ENCODE measurements around the gene ATP1A3. TPM values are rescaled to one million over a fixed set of nuclear protein-coding genes. Genes with fewer than 3 reads are reported as not detected.

The ATP1A3 gene
- total RNA-seq, 1 experiment from 2014 or later, result not detected

DNA sequence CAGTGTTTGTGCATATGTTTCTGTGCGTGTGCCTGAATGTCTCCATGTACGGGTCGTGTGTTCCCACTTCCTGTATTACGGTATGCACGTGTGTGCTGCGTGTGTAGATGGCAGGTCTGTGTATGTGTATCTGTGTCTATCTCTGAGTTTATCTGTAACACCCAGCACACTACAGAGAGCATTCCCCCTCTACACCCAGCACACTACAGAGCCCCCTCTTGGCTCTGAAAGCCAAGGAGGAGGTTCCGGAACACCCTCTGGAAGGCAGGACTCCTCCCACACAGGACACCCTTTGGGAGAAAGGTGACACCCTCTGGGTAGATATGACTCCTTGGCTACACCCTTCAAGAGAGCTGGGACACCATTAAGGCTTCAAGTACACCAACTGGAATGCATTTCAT lies 63.7 kb downstream of the ATP1A3 start:
- Mint-ChIP-seq H3K27me3 (ENCODE audit: insufficient read depth, unreplicated experiment) (peaks cover 33% of the 10 kb centered on the region), H3K36me3 (ENCODE audit: insufficient read depth, unreplicated experiment) (peaks cover 2% of the 10 kb centered on the region), H3K4me3 (ENCODE audit: unreplicated experiment) (no peak overlapping the region), H3K27ac (ENCODE audit: low read depth, unreplicated experiment) (no peak overlapping the region), H3K4me1 (ENCODE audit: insufficient read depth, unreplicated experiment) (peaks cover 14% of the 10 kb centered on the region), H3K9me3 (ENCODE audit: unreplicated experiment) (no peaks in the 10 kb centered on the region)
- intact Hi-C loops (cut with micrococcal nuclease), result no loop called here
- ChIA-PET POLR2A (no interaction called here), CTCF (interaction anchor here (0.5 to 0.9 kb wide), 2 partner anchors 22 to 82 kb away, joined by 3 read pairs; no protein-coding TSS in a partner anchor)
- DNase-seq (ENCODE audit: unreplicated experiment), result no peak
- TF ChIP-seq, protein P1, sequence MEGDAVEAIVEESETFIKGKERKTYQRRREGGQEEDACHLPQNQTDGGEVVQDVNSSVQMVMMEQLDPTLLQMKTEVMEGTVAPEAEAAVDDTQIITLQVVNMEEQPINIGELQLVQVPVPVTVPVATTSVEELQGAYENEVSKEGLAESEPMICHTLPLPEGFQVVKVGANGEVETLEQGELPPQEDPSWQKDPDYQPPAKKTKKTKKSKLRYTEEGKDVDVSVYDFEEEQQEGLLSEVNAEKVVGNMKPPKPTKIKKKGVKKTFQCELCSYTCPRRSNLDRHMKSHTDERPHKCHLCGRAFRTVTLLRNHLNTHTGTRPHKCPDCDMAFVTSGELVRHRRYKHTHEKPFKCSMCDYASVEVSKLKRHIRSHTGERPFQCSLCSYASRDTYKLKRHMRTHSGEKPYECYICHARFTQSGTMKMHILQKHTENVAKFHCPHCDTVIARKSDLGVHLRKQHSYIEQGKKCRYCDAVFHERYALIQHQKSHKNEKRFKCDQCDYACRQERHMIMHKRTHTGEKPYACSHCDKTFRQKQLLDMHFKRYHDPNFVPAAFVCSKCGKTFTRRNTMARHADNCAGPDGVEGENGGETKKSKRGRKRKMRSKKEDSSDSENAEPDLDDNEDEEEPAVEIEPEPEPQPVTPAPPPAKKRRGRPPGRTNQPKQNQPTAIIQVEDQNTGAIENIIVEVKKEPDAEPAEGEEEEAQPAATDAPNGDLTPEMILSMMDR (IDR thresholded peaks at IDR 0.05; ENCODE audit: unreplicated experiment), result no peak
- BruUV-seq (replicated peaks), result no TSS peak

GRCh38 chr19:41929536-41930071 lies 64.4 kb downstream of the ATP1A3 start:
- no peaks in the 10 kb centered on the region for H3K9me3 Mint-ChIP-seq (ENCODE audit: unreplicated experiment)
- H3K36me3 Mint-ChIP-seq (ENCODE audit: insufficient read depth, unreplicated experiment), result no peaks in the 10 kb centered on the region
- DNase-seq (ENCODE audit: unreplicated experiment), result no peak
- no TSS peak for BruUV-seq (replicated peaks)
- no peak overlapping the region for H3K4me3 Mint-ChIP-seq (ENCODE audit: unreplicated experiment)
- TF ChIP-seq, protein P1 (IDR thresholded peaks at IDR 0.05; ENCODE audit: unreplicated experiment), result no peak
- peaks cover 26% of the 10 kb centered on the region for H3K27me3 Mint-ChIP-seq (ENCODE audit: insufficient read depth, unreplicated experiment)
- CTCF ChIA-PET, result no interaction called here
- intact Hi-C loops (cut with micrococcal nuclease), result no loop called here
- no peak overlapping the region for H3K27ac Mint-ChIP-seq (ENCODE audit: low read depth, unreplicated experiment)
- POLR2A ChIA-PET, result no interaction called here
- peaks cover 7% of the 10 kb centered on the region for H3K4me1 Mint-ChIP-seq (ENCODE audit: insufficient read depth, unreplicated experiment)

GRCh38 chr19:41928754-41929535 lies 65.1 kb downstream of the ATP1A3 start:
- Mint-ChIP-seq H3K4me3 (ENCODE audit: unreplicated experiment) (no peak overlapping the region), H3K9me3 (ENCODE audit: unreplicated experiment) (no peaks in the 10 kb centered on the region), H3K27me3 (ENCODE audit: insufficient read depth, unreplicated experiment) (peaks cover 19% of the 10 kb centered on the region), H3K4me1 (ENCODE audit: insufficient read depth, unreplicated experiment) (peaks cover 7% of the 10 kb centered on the region), H3K27ac (ENCODE audit: low read depth, unreplicated experiment) (no peak overlapping the region), H3K36me3 (ENCODE audit: insufficient read depth, unreplicated experiment) (no peaks in the 10 kb centered on the region)
- intact Hi-C loops (cut with micrococcal nuclease), result no loop called here
- no peak for DNase-seq (ENCODE audit: unreplicated experiment)
- TF ChIP-seq, protein P1 (IDR thresholded peaks at IDR 0.05; ENCODE audit: unreplicated experiment), result no peak
- no TSS peak for BruUV-seq (replicated peaks)
- CTCF ChIA-PET, result interaction anchor here (0.7 kb wide), 1 partner anchor 1583 kb away, joined by 3 read pairs; no protein-coding TSS in a partner anchor
- POLR2A ChIA-PET, result no interaction called here

GRCh38 chr19:41928221-41928683 lies 65.8 kb downstream of the ATP1A3 start, which contains the start of gene ERFL:
Gene ERFL, minus strand, starts transcription at chr19:41928449. Its CDS starts 15,530 bp downstream, at chr19:41912919.
- no TSS peak for BruUV-seq (replicated peaks)
- no peak within 1 kb of the TSS for H3K27ac Mint-ChIP-seq (ENCODE audit: low read depth, unreplicated experiment)
- TF ChIP-seq, protein P1 (IDR thresholded peaks at IDR 0.05; ENCODE audit: unreplicated experiment), result no peak
- DNase-seq (ENCODE audit: unreplicated experiment), result no peak
- H3K9me3 Mint-ChIP-seq (ENCODE audit: unreplicated experiment), result no peaks in the 10 kb centered on the region
- peaks cover 19% of the 10 kb centered on the region for H3K27me3 Mint-ChIP-seq (ENCODE audit: insufficient read depth, unreplicated experiment)
- no peaks in the 10 kb centered on the region for H3K36me3 Mint-ChIP-seq (ENCODE audit: insufficient read depth, unreplicated experiment)
- ChIA-PET CTCF (interaction anchor here (0.6 to 0.7 kb wide), 2 partner anchors 593 to 1582 kb away, joined by 3 read pairs; no protein-coding TSS in a partner anchor), POLR2A (no interaction called here)
- H3K4me3 Mint-ChIP-seq (ENCODE audit: unreplicated experiment), result no peak within 1 kb of the TSS
- peaks cover 9% of the 10 kb centered on the region for H3K4me1 Mint-ChIP-seq (ENCODE audit: insufficient read depth, unreplicated experiment)
- intact Hi-C loops (cut with micrococcal nuclease), result no loop called here

All from MCF 10A (cell line).